Glutamatergic neuron (in vitro differentiated cells): Measurements from ENCODE around the gene ACTRT3. TPM values are rescaled to one million over a fixed set of nuclear protein-coding genes. Genes with fewer than 3 reads are reported as not detected.

Source experiments
- DNase-seq: peaks from one replicate; pipeline ENCODE4 v3.0.0; 2022
- H3K27ac Mint-ChIP-seq: one replicate; pipeline ENCODE4 v1.8.0; 2020; ENCODE audit warnings: mild to moderate bottlenecking, mixed read lengths, inconsistent platforms; ENCODE audit not compliant: unreplicated experiment
- H3K27me3 Mint-ChIP-seq: one replicate; pipeline ENCODE4 v1.8.0; 2020; ENCODE audit warnings: mild to moderate bottlenecking, moderate library complexity, mixed read lengths, inconsistent platforms; ENCODE audit not compliant: unreplicated experiment
- H3K36me3 Mint-ChIP-seq: one replicate; pipeline ENCODE4 v1.8.0; 2020; ENCODE audit warnings: mild to moderate bottlenecking, mixed read lengths, inconsistent platforms; ENCODE audit not compliant: unreplicated experiment
- H3K4me1 Mint-ChIP-seq: one replicate; pipeline ENCODE4 v1.8.0; 2020; ENCODE audit warnings: mild to moderate bottlenecking, low read depth, mixed read lengths, inconsistent platforms; ENCODE audit not compliant: unreplicated experiment
- H3K4me3 Mint-ChIP-seq: one replicate; pipeline ENCODE4 v1.8.0; 2020; ENCODE audit warnings: mild to moderate bottlenecking, mixed read lengths, inconsistent platforms; ENCODE audit not compliant: unreplicated experiment
- H3K9me3 Mint-ChIP-seq: one replicate; pipeline ENCODE4 v1.8.0; 2020; ENCODE audit warnings: mild to moderate bottlenecking, moderate library complexity, mixed read lengths, inconsistent platforms; ENCODE audit not compliant: unreplicated experiment
- total RNA-seq: library from RNA; stranded (reverse); fragmentation: NEBNext Ultra II Directional; extraction: Animal tissue kit (Norgen Biotek cat#: 25700); gene quantifications from one replicate; pipeline ENCODE4 v1.2.1, GENCODE V29; 2021; ENCODE audit not compliant: unreplicated experiment
- TF ChIP-seq, protein P1 (sequence below): fragments of 200-600 bp; sonication (generic); IDR thresholded peaks from one replicate; pipeline ENCODE4 v1.5.0; 2021; ENCODE audit not compliant: partially characterized antibody, unreplicated experiment

The ACTRT3 gene
- total RNA-seq, 1 donor from 2014 or later: 1.8 TPM

DNA sequence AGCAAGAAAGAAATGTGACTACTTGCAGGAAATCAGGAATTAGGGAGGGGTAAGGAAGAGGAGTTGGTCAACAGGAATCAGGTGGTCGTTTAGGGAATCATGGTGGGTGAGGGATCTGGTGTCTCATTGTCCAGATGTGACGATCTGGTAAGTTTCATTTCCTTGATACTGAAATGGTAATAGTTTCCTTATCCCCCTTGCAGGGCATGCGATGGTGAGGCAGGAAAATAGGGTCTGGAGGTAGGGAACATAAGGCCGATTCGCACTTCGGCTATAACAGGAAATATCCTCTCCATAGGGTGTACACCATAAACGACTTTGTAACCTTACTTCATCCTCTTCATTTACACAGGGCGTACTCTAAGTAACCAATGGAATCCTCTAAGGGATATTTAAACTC lies 43.9 kb upstream of the ACTRT3 start:
- peak overlapping the region; percentile 89 for H3K27ac Mint-ChIP-seq
- H3K9me3 Mint-ChIP-seq: peaks cover 9% of the 10 kb centered on the region
- peaks cover 6% of the 10 kb centered on the region for H3K27me3 Mint-ChIP-seq
- no peak for DNase-seq
- peaks cover 13% of the 10 kb centered on the region for H3K4me1 Mint-ChIP-seq
- H3K36me3 Mint-ChIP-seq: peaks cover 5% of the 10 kb centered on the region
- TF ChIP-seq, protein P1, sequence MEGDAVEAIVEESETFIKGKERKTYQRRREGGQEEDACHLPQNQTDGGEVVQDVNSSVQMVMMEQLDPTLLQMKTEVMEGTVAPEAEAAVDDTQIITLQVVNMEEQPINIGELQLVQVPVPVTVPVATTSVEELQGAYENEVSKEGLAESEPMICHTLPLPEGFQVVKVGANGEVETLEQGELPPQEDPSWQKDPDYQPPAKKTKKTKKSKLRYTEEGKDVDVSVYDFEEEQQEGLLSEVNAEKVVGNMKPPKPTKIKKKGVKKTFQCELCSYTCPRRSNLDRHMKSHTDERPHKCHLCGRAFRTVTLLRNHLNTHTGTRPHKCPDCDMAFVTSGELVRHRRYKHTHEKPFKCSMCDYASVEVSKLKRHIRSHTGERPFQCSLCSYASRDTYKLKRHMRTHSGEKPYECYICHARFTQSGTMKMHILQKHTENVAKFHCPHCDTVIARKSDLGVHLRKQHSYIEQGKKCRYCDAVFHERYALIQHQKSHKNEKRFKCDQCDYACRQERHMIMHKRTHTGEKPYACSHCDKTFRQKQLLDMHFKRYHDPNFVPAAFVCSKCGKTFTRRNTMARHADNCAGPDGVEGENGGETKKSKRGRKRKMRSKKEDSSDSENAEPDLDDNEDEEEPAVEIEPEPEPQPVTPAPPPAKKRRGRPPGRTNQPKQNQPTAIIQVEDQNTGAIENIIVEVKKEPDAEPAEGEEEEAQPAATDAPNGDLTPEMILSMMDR: no peak
- H3K4me3 Mint-ChIP-seq: peak overlapping the region; percentile 88

DNA sequence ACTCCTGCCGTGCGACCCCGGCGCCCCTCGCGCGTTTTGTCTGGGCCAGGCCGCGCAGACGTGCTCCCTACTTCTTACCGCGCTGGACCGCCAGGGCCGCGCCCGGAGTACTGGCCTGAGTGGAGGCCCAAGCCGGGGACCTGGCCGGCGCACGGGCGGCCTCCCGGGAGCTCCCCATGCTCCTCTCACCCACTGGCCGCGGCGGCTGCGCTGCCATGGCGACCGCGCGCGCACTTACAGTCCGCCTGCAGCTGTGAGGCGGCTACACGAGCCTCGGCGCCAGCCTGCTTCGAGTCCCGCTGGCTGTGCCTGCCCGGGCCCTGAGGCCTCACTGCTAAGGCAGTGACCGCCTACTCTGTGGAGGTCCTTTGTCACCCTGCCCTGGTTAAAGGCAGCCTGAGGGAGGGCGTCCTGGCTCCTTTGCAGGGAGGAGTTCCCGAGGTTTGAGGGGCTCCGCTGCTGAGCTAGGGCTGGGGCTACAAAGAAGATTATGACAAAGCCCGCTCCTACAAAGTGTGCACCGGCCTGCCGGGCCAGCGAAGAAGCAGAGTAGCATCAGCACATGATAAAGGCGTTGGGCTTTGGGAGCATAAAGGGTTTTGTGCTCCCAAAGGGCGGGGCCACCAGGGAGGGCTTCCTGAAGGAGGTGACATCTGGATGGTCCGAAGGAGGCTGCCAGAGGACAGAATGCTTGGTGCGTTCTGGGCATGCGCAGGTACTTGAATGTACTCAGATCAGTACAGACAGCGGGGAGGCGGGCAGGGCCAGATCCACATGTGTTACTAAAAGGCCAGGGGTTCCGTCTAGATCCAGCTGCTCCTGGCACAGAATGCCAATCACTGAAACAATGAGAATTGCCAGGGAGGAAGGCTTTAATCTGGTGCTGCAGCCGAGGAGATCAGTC lies 43.2 kb upstream of the ACTRT3 start, which contains the start of the genes LRRC34 and LRRIQ4:
Gene LRRC34 (minus strand): TSS at position 573 of the 904 bp plus-strand sequence. CDS start 356 bp downstream, at position 217.
Gene LRRIQ4 (plus strand): TSS at position 539 of the 904 bp plus-strand sequence. CDS start 9,052 bp downstream, outside the sequence.
- peak; percentile 90 for DNase-seq
- Mint-ChIP-seq H3K4me1 (peaks cover 13% of the 10 kb centered on the region), H3K36me3 (peaks cover 5% of the 10 kb centered on the region), H3K27ac (peak within 1 kb of the TSS; percentile 89), H3K4me3 (peak within 1 kb of the TSS; percentile 88), H3K27me3 (peaks cover 6% of the 10 kb centered on the region), H3K9me3 (peaks cover 9% of the 10 kb centered on the region)
- TF ChIP-seq, protein P1: no peak

DNA sequence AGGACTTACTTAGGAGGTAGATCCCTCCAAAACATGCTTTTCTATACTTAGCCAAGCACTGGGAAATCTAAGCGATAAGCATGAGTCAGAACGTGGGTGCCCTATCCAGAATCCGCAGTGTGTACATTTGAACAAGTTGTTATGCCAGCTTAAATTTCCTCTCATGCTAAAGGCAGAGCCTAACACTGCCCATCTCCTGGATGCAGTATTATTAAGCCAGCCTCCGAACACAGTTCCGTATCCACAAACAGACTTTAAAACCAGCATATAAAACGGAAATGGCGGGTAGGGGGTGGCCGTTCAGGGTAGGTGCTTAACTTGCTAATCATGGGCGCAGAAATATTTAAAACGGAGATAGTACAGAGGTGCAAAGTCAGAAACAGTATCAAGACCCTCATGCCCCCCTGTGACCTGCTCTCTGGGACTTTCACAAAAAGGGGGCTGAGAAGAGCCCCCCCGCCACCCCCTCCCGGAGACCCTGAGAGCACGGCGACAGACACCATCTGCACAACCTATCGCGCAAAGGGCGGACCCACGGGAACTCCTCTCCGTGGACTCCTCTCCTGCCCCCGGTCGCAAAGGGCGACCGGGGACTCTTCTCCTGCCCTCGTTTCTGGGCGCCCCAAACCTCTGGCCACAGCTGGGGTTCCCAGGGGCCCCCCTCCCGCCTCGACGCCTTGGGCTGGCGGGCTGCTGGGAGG lies 42.4 kb upstream of the ACTRT3 start:
- DNase-seq: no peak

DNA sequence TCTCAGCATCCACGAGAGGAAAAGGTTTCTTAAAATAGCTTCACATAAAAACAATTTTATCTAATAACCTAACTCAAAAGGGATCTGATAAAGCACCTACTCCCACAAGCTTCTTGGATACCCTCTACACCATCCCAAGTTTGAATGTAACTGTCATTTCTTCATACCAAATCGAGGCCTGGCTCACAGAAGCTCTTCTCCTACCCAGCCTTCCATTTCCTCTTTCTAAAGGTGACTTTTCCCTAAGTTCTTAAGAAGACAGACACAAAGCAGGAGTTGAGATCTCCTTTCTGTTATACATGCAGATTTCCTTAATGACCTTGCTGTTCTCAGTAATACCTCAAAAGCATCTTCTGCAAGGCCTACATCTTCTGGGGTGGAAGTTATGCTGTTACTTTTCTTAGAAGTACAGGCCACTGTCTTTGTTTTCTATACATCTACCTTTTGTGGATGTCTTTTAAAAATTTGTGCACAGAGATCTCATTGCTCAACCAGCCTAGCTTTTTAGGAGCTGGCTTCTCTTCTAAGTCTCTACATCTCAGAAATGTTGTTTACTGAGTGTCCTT lies 40.0 kb upstream of the ACTRT3 start:
- Mint-ChIP-seq H3K36me3 (no peaks in the 10 kb centered on the region), H3K4me3 (no peak overlapping the region), H3K27me3 (peaks cover 6% of the 10 kb centered on the region), H3K9me3 (peaks cover 9% of the 10 kb centered on the region), H3K27ac (no peak overlapping the region), H3K4me1 (peaks cover 13% of the 10 kb centered on the region)
- DNase-seq: no peak
- TF ChIP-seq, protein P1: no peak

More for the DNA sequence above, 42.4 kb upstream of the ACTRT3 start:
- H3K27me3 Mint-ChIP-seq: peaks cover 6% of the 10 kb centered on the region
- TF ChIP-seq, protein P1: no peak
- peaks cover 5% of the 10 kb centered on the region for H3K36me3 Mint-ChIP-seq
- H3K9me3 Mint-ChIP-seq: peaks cover 9% of the 10 kb centered on the region
- H3K4me3 Mint-ChIP-seq: peak overlapping the region; percentile 88
- peaks cover 13% of the 10 kb centered on the region for H3K4me1 Mint-ChIP-seq
- peak overlapping the region; percentile 89 for H3K27ac Mint-ChIP-seq
